Measurements from ENCODE around the gene TMPRSS13.
"Not testable (repeated sequence)": the region's sequence is repeated elsewhere in the genome, so short reads cannot be mapped to it uniquely, and the experiment has no call there.

Gene TMPRSS13

DNA sequence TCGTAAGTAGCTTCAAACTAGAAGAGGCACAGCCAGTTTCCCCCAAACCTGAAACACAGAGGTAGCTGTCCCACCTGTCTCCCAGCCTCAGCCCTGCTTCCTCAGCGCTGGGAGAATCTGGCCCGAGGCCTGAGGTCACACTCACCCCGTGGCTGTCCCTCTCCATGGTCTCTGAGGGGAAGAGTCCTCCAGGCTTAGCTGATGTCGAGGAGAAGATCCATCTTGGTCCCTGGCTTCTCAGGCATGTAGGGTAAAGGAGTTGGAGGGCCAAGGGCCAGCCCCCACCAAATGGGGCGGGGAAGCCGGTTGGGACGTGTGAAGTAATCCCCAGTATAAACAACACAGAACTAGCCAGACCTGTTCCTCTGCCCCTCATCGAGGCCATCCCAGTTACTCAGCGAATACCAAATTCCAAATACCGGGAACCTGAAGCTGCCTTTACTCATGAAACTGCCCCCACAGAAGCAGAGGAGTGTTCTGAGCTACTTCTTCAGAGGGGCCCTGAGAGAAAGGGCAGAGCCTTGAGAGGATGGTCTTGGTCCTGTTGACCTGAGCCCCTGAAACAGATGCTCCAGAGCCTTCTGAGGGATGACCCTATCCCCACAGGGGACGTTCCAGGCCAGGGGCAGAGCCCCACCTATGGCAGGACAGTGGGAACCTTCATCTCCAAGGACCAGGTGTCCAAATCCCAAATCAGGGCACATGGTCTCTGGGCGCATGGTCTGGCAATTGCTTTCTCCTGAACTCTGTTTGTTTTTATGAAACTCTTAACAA lies at the start of gene TMPRSS13:
TMPRSS13 (minus strand) TSS at position 261 of the 774 bp plus-strand sequence; CDS start at position 166, 95 bp downstream.
- TF ChIP-seq, protein P1, sequence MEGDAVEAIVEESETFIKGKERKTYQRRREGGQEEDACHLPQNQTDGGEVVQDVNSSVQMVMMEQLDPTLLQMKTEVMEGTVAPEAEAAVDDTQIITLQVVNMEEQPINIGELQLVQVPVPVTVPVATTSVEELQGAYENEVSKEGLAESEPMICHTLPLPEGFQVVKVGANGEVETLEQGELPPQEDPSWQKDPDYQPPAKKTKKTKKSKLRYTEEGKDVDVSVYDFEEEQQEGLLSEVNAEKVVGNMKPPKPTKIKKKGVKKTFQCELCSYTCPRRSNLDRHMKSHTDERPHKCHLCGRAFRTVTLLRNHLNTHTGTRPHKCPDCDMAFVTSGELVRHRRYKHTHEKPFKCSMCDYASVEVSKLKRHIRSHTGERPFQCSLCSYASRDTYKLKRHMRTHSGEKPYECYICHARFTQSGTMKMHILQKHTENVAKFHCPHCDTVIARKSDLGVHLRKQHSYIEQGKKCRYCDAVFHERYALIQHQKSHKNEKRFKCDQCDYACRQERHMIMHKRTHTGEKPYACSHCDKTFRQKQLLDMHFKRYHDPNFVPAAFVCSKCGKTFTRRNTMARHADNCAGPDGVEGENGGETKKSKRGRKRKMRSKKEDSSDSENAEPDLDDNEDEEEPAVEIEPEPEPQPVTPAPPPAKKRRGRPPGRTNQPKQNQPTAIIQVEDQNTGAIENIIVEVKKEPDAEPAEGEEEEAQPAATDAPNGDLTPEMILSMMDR (conservative IDR thresholded peaks at IDR 0.05), result no peak
- H3K27ac ChIP-seq, result no peak within 1 kb of the TSS

DNA sequence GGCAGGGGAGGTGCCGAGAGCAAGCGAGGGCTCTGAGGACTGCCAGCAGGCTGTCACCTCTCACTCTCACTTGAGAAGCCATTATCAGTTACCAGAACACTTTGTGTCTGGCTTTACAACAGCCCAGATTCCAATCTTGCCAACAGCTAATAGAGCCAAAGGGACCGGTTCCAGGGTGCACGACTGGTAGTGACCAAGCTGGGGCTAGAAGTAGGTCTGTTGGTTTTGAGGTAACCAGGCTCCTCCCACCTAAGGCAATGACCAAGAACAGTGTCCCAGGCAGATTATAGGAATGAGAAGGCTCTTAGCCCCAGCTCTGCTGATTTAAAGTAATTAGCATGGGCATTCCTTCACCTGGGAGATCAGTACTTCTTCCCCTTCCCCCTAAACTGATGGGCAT lies 49.8 kb upstream of the TMPRSS13 start:
- TF ChIP-seq, protein P1 (conservative IDR thresholded peaks at IDR 0.05), result no peak
- no peak overlapping the region for H3K27ac ChIP-seq

DNA sequence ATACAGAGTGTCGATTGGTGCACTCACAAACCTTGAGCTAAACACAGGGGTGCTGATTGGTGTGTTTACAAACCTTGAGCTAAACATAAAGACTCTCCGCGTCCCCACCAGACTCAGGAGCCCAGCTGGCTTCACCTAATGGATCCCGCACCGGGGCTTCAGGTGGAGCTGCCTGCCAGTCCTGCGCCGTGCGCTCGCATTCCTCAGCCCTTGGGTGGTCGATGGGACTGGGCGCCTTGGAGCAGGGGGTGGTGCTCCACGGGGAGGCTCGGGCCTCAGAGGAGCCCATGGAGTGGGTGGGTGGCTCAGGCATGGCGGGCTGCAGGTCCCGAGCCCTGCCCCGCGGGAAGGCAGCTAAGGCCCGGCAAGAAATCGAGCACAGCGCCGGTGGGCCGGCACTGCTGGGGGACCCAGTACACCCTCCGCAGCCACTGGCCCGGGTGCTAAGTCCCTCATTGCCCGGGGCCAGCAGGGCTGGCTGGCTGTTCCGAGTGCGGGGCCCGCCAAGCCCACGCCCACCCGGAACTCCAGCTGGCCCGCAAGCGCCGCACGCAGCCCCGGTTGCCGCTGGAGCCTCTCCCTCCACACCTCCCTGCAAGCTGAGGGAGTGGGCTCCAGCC lies 49.2 kb upstream of the TMPRSS13 start:
- not testable (repeated sequence) for H3K27ac ChIP-seq

DNA sequence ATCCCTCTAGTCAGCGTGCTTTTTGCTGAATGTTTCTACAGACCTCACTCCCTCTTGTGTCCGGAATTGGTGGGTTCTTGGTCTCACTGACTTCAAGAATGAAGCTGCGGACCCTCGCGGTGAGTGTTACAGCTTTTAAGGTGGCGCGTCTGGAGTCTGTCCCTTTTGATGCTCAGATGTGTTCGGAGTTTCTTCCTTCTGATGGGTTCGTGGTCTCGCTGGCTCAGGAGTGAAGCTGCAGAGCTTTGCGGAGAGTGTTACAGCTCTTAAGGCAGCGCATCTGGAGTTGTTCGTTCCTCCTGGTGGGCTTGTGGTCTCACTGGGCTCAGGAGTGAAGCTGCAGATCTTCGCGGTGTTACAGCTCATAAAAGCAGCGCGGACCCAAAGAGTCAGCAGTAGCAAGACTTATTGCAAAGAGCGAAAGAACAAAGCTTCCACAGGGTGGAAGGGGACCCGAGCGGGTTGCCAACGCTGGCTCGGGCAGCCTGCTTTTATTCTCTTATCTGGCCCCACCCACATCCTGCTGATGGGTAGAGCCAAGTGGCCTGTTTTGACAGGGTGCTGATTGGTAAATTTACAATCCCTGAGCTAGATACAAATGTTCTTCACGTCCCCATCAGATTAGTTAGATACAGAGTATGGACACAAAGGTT lies 48.5 kb upstream of the TMPRSS13 start:
- H3K27ac ChIP-seq, result not testable (repeated sequence)

DNA sequence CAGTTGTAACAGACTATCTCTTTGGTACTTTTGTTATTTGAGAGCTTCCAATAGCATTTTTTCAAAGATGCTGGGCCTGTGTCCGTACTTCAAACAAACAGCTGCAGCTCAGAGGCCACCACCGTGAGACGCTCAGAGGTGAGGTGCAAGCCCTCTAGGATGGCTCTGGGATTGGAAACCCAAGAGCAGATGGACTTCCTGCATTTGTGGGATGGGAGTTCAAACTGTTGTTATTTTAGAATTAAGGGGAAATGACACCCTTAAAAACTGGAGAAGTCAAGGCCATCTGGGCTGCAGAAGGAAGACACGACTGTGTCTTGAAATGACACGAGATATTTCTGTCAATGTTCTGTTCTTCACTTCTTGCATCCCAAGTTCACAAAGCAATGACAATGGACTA lies 47.8 kb upstream of the TMPRSS13 start:
- no peak overlapping the region for H3K27ac ChIP-seq
- TF ChIP-seq, protein P1 (conservative IDR thresholded peaks at IDR 0.05), result no peak

DNA sequence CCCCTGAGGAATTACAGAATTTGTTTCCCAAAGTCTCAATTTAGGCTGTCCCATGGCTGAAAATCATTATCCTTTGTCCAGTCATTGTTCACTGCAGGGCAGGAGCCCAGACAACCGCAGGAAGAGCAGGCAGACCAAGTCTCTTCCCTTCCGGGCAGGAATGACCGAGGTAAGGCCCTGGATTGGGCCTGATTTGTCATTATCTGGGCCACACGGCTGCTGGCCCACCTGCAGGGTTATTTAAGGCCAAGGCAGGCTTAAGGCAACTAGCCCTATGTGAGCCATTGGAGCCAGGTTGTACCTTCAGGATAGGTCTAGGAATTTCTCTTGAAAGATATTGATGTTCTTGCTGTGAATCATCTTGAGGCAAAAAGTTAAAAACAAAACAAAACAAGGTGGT lies 47.2 kb upstream of the TMPRSS13 start:
- TF ChIP-seq, protein P1 (conservative IDR thresholded peaks at IDR 0.05), result no peak
- H3K27ac ChIP-seq, result no peak overlapping the region

DNA sequence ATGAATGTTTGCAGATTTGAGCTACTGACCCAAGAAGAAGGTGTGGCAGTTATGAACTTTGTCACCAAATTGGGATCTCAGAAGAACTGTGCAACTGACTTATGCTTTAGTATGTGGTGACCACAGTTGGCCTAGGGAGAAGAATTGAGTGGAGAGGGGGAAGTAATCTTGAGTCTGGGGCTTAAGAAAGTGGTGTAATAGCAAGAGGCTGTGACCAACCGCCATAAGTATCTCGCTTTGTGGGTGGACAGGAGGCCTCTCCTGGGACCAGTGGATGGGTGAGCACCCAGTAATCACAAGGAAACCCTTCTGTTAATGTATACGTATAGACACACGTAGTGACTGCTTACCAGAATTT lies 44.3 kb upstream of the TMPRSS13 start:
- TF ChIP-seq, protein P1 (conservative IDR thresholded peaks at IDR 0.05), result no peak
- peak overlapping the region; percentile 74 for H3K27ac ChIP-seq

DNA sequence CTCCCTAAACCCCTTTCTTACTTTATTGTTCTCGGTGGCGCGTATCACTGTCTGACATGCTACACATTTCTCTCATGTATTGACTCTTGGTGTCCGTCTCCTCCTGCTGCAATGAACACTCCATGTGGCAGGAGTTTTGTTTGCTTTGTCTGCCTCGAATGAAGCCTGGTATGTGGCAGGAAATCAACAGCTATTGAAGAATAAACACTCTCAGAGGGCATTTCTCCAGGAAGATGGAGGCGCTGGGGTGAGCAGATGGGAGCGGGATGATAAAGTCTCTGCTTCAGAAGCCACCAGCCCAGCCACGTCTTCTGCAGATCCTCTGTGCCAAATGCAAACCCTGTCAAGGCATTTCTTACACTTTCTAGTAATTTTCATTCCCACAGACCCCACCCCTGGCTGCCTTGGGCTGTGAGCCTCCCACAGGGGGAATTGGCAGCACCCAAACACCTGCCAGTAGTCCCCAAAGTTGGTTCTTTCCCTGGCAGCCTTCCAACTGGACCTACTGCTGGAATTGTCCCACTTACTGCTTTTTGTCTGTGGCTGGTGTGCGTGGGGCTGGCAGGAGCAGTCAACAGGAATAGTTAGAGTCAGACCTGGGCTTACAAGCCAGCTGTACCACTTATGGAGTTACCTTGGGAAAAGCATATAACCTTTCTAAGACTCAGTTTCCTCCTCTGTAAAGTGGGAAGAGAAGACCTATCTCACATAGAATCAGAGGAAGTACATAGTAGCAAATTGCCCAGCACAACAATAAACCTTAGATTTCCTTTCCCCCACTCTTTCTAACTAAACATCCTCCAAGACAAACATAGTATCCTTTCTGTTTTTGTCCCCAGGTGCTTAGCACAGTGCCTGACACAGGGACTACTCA lies 43.7 kb upstream of the TMPRSS13 start:
- TF ChIP-seq, protein P1 (conservative IDR thresholded peaks at IDR 0.05), result no peak
- peak overlapping the region; percentile 74 for H3K27ac ChIP-seq
